Measurements from ENCODE around the gene PDZD4. TPM values are rescaled to one million over a fixed set of nuclear protein-coding genes. Genes with fewer than 3 reads are reported as not detected.

Gene PDZD4
- total and polyA plus RNA-seq, 10 donors = 3.7 to 21.8 (median 10.6) TPM

DNA sequence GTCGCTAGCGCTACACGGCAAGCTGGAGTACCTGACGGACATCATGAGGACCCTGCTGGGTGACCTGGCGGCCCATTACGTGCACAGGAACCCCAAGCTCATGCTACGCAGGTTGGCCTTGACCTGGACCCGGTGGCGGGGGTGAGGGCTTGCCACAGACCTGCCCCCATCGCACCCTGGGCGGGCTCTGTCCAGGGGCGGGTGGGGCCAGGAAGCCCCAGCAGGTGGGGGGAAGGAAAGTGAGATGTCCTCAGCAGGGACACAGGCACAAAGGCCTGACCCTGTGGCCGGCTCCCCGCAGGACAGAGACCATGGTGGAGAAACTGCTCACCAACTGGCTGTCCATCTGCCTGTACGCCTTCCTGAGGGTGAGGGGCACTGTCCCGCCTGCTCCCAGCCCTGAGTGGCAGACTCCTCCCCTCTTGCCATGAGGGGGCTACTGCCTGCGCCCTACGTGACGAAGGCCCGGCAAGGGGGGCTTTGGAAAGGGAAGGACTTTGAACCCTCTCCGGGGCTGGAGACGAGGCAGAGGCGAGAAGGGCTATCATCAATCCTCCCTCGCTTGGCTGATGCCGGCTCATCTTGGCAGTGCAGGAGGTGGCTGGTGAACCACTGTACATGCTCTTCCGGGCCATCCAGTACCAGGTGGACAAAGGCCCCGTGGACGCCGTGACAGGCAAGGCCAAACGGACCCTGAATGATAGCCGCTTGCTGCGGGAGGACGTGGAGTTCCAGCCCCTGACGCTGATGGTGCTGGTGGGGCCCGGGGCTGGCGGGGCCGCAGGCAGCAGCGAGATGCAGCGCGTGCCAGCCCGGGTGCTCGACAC, 54.8 kb downstream of the PDZD4 start:
- no peak overlapping the region for H3K4me3 ChIP-seq
- peaks cover 0 to 35% (median 3%) of the 10 kb centered on the region in 7 donors for H3K27me3 ChIP-seq (replicated peaks in 1 of 7)
- H3K4me1 ChIP-seq = peaks cover 0 to 4% (median 1%) of the 10 kb centered on the region in 6 donors
- H3K27ac ChIP-seq = no peak overlapping the region
- peak; percentile 64 for DNase-seq
- no peaks in the 10 kb centered on the region for H3K36me3 ChIP-seq
- TF ChIP-seq POLR2A (IDR thresholded peaks at IDR 0.05) = no peak
- TF ChIP-seq POLR2AphosphoS5 (IDR thresholded peaks at IDR 0.05) = no peak
- TF ChIP-seq, protein P1, sequence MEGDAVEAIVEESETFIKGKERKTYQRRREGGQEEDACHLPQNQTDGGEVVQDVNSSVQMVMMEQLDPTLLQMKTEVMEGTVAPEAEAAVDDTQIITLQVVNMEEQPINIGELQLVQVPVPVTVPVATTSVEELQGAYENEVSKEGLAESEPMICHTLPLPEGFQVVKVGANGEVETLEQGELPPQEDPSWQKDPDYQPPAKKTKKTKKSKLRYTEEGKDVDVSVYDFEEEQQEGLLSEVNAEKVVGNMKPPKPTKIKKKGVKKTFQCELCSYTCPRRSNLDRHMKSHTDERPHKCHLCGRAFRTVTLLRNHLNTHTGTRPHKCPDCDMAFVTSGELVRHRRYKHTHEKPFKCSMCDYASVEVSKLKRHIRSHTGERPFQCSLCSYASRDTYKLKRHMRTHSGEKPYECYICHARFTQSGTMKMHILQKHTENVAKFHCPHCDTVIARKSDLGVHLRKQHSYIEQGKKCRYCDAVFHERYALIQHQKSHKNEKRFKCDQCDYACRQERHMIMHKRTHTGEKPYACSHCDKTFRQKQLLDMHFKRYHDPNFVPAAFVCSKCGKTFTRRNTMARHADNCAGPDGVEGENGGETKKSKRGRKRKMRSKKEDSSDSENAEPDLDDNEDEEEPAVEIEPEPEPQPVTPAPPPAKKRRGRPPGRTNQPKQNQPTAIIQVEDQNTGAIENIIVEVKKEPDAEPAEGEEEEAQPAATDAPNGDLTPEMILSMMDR (IDR thresholded peaks at IDR 0.05 in 8 of 11, conservative IDR thresholded peaks at IDR 0.05 in 3 of 11) = no peak
- H3K9me3 ChIP-seq = no peaks in the 10 kb centered on the region
- WGBS, 5 donors = 90 to 94% (median 92%) methylated on average over 16 to 42 of the region's 42 CpGs
- intact Hi-C loops (cut with DNase I; ENCODE audit: low total_unique reads) = no loop called here

DNA sequence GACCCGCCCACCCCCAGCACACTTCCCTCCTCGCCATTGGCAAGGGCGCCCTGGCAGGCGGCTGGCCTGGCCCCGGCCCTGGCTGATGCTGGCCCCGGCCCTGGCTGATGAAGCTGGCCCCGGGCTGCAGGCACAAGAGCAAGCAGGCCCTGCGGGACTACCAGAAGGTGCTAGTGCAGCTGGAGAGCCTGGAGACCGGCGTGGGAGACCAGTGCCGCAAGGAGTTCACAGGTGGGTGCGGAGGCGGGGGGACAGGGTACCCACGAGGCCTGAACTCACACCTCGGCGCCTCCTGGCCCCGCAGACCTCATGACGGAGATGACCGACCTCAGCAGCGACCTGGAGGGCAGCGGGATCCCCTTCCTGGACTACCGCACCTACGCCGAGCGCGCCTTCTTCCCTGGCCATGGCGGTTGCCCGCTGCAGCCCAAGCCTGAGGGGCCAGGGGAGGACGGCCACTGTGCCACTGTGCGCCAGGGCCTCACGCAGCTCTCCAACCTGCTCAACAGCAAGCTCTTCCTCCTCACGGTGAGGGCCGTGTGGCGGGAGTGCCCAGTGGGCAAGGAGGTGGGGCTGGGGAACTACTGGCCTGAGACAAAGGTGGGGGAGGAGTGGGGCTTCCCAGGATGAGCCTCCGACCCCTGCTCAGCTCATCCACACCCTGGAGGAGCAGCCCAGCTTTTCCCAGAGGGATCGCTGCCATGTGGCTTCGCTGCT, 55.6 kb downstream of the PDZD4 start:
- H3K36me3 ChIP-seq = no peaks in the 10 kb centered on the region
- H3K27ac ChIP-seq = no peak overlapping the region
- no peak overlapping the region for H3K4me3 ChIP-seq
- no peaks in the 10 kb centered on the region for H3K9me3 ChIP-seq
- H3K27me3 ChIP-seq (replicated peaks in 1 of 7) = peaks cover 0 to 33% (median 0%) of the 10 kb centered on the region in 7 donors
- peak; percentile 64 for DNase-seq
- intact Hi-C loops (cut with DNase I; ENCODE audit: low total_unique reads) = no loop called here
- no peaks in the 10 kb centered on the region for H3K4me1 ChIP-seq
- 86 to 94% (median 91%) methylated on average over 11 to 37 of the region's 37 CpGs; no CpG with 5 or more reads in 1 of the 5 donors for WGBS, 5 donors
- TF ChIP-seq POLR2AphosphoS5 (IDR thresholded peaks at IDR 0.05) (no peak), POLR2A (IDR thresholded peaks at IDR 0.05) (no peak)
- TF ChIP-seq, protein P1 (IDR thresholded peaks at IDR 0.05 in 8 of 11, conservative IDR thresholded peaks at IDR 0.05 in 3 of 11) = no peak

DNA sequence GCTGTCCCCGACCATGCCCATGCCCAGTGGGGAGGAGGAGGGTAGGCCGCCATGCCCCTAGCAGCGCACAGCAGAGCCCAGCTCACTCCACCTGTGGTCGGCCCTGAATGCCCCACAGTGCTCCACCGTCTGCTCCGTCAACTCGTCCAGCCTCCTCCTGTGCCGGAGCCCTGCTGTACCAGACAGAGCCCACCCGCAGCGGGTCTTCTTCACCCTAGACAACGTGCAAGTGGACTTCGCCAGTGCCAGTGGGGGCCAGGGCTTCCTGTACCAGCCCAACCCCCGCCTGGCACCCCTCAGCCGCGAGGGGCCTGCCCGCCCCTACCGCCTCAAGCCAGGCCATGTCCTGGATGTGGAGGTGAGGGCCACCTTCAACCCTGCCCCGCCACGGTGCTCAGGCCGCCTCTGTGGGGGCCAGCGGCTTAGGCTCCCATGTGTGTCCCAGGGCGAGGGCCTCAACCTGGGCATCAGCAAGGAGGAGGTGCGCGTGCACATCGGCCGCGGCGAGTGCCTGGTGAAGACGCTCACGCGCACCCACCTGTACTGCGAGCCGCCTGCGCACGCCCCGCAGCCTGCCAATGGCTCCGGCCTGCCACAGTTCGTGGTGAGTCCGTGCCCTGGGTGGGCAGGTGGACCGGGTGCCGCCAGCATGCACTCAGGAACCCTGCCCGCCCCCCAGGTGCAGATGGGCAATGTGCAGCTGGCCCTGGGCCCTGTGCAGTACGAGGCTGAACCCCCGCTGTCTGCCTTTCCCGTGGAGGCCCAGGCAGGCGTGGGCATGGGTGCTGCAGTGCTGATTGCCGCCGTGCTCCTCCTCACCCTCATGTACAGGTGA, 56.4 kb downstream of the PDZD4 start:
- H3K4me1 ChIP-seq = peaks cover 0 to 1% (median 0%) of the 10 kb centered on the region in 6 donors
- peaks cover 0 to 25% (median 0%) of the 10 kb centered on the region in 7 donors for H3K27me3 ChIP-seq (replicated peaks in 1 of 7)
- H3K27ac ChIP-seq = no peak overlapping the region
- no peak overlapping the region for H3K4me3 ChIP-seq
- 92 to 97% (median 93%) methylated on average over 15 to 48 of the region's 48 CpGs; no CpG with 5 or more reads in 1 of the 5 donors for WGBS, 5 donors
- peak; percentile 69 for DNase-seq
- H3K36me3 ChIP-seq = no peaks in the 10 kb centered on the region
- TF ChIP-seq, protein P1 (IDR thresholded peaks at IDR 0.05 in 8 of 11, conservative IDR thresholded peaks at IDR 0.05 in 3 of 11) = no peak
- TF ChIP-seq POLR2A (IDR thresholded peaks at IDR 0.05) = no peak
- TF ChIP-seq POLR2AphosphoS5 (IDR thresholded peaks at IDR 0.05) = no peak
- intact Hi-C loops (cut with DNase I; ENCODE audit: low total_unique reads) = no loop called here
- no peaks in the 10 kb centered on the region for H3K9me3 ChIP-seq

All from spleen (tissue), 11 donors.